Iris pigment epithelial cell (primary cell): ENCODE data around the gene EVL.
"Not testable (repeated sequence)": the region's sequence is repeated elsewhere in the genome, so short reads cannot be mapped to it uniquely, and the experiment has no call there.

Experiments
- DNase-seq: peaks from one replicate; pipeline ENCODE4 v3.0.0-alpha.2; 2011; ENCODE audit warnings: low read depth

EVL gene

DNA sequence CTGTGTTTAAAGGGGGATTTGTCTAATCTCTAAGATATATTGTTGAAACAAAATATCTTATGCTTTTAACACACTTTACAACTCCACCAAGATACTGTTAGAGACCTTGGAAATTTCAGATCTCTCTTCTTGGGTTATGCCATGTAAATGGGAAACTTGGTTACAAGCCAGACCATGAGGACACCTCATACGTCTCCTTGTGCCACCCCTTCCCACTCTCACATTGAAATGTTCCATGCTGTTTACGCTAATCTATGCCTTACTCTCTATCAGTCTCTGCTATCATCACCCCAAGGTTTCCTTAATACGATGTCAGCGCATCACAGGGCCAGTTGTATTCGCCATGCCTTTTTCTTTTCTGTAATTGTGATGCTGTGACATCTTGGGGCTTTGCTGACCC is 107.6 kb downstream of the EVL start:
- DNase-seq, result no peak

- DNase-seq, result no peak
Observed at GRCh38 chr14:100173353-100173752, 108.1 kb downstream of the EVL start.

DNA sequence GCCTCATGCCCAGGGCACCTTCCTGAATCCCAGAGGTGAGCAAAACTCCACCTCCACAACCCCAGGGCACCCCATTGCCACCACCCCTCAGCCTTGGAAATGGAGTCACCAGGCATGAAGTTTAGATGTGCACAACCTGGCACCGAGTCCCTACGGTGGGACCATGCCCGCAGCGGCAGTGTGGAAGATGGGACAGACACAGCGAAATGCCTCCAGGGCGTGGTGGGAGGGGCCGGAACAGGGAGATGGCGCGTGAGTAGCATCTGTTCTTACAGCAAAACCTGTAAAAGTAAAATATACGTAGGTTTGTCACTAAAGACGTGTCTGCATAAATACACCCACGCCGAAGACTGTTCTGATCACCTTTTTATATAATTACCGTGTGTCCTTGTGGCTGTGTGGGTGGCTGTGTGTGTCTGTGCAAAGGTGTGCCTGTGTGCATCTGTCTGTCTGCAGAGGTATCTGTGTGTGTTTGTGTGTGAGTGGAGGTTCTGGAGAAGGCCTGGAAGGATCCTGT is 111.6 kb downstream of the EVL start:
- no peak for DNase-seq

- no peak for DNase-seq
Observed at GRCh38 chr14:100178691-100179090, 113.5 kb downstream of the EVL start.

DNA sequence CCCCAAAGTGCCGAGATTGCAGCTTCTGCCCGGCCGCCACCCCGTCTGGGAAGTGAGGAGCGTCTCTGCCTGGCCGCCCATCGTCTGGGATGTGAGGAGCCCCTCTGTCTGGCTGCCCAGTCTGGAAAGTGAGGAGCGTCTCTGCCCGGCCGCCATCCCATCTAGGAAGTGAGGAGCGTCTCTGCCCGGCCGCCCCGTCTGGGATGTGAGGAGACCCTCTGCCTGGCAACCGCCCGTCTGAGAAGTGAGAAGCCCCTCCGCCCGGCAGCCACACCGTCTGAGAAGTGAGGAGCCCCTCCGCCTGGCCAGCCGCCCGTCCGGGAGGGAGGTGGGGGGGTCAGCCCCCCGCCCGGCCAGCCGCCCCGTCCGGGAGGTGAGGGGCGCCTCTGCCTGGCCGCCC is 115.4 kb downstream of the EVL start:
- not testable (repeated sequence) for DNase-seq

DNA sequence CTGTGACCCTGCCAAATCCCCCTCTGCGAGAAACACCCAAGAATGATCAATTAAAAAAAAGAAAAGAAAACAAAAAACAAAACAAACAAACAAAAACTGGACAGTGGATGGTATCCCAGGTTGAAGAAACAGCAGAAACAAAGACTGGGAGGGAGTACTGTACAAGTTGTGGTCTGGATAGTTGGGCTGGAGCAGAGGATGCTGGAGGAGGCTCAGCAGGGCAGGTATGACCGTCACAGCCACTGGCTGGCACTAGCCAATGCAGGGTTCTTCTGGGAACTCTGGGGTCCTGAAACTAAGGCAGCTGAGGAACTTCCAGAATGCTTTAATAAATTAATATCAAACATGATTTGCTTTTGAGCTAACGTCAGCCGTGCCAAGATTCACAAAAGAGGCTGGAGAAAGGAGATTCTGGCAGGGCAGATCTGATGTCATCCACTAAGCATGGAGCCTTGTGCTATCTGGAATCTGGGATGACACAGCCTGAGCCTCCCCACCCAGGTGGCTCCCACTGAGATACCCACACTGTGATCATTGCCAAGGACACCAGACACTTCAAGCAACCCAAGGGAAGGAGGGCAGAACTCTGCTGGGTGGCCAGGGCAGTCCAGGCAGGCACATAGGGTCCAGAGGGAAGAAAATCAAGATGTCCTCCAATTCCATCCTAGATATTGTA is 116.8 kb downstream of the EVL start:
- peak; percentile 32 for DNase-seq

GRCh38 chr14:100187247-100187833 is 122.1 kb downstream of the EVL start:
- DNase-seq, result no peak

DNA sequence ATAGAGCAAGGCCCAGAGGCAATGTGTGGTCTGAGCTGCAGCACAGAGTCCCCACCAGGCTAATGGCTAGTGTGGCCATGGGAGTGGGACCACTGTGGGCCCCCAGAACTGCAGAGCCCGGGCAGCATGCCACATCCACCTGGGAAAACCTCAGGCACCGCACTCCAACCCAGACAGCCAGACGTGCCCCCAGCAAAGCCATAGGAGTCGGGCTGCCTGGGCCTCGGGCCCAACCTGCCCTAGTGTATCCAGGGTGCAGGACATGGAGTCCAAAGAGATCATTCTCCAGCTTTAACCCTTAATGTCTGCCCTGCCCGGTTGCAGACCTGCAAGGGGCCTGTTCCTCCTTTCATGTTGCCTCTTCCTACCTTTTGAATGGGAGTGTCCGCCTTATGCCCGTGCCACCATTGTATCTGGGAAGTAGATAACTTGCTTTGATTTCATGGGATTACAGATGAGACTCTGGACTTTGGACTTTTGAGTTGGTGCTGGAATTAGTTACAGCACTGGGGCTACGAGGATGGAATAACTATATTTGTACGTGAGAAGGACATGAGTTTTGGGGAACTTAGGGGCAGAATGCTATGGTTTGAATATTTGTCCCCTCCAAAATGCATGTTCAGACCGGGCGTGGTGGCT is 123.3 kb downstream of the EVL start:
- no peak for DNase-seq

DNA sequence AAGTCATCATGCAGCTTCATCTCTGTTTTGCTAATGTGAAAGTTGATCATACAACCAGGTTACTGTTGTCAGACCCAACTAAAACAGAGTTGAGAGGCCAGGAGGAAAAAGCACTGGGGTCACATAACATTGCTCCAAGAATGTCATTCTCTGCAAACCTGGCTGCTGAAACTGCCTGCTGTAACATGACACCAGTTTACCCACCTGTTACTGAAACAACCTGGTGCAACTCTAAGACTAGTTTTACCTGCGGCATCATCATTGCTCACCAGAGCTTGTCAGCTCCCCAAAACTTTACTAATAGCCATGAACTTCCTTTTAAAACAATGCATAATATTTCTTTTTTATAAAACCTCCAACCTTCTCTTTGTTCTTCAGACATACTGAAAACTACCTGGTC is 124.9 kb downstream of the EVL start:
- DNase-seq, result no peak

DNA sequence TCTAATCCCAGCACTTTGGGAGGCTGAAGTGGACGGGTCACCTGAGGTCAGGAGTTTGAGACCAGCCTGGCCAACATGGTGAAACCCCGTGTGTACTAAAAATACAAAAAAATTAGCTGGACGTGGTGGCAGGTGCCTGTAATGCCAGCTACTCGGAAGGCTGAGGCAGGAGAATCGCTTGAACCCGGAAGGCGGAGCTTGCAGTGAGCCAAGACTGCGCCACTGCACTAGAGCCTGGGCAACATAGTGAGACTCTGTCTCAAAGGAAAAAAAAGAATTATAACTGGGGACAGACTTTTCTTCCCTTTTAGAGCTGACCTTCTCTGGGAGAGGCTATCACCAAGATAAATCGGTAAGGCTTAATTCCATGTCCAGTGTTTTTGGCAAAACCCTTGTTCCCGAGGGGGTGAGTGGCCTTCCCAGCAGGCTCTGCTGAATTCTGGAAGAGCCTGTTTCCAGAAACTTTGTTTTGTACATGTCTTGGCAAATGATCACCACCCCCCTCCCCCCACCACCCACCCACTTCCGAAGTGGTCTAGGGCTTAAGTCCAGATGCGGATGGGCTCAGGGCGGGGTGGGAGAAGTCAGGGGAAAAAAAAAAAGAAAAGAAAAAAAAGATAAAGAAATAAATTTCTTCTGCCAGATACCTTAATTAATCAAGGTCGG is 126.5 kb downstream of the EVL start:
- DNase-seq, result no peak

GRCh38 chr14:100192250-100192671 is 127.0 kb downstream of the EVL start:
- no peak for DNase-seq

- DNase-seq, result peak; percentile 96
Observed at GRCh38 chr14:100192672-100193416, 127.6 kb downstream of the EVL start.
